Fibroblast of skin of left biceps (primary cell): ENCODE measurements around the gene WDR5.

Experiments used
- DNase-seq, 2 experiments: peaks; one replicate each; pipeline ENCODE4 v3.0.0-alpha.2; 2013; ENCODE audit warnings: low read depth in 2 of 2

The WDR5 gene

DNA sequence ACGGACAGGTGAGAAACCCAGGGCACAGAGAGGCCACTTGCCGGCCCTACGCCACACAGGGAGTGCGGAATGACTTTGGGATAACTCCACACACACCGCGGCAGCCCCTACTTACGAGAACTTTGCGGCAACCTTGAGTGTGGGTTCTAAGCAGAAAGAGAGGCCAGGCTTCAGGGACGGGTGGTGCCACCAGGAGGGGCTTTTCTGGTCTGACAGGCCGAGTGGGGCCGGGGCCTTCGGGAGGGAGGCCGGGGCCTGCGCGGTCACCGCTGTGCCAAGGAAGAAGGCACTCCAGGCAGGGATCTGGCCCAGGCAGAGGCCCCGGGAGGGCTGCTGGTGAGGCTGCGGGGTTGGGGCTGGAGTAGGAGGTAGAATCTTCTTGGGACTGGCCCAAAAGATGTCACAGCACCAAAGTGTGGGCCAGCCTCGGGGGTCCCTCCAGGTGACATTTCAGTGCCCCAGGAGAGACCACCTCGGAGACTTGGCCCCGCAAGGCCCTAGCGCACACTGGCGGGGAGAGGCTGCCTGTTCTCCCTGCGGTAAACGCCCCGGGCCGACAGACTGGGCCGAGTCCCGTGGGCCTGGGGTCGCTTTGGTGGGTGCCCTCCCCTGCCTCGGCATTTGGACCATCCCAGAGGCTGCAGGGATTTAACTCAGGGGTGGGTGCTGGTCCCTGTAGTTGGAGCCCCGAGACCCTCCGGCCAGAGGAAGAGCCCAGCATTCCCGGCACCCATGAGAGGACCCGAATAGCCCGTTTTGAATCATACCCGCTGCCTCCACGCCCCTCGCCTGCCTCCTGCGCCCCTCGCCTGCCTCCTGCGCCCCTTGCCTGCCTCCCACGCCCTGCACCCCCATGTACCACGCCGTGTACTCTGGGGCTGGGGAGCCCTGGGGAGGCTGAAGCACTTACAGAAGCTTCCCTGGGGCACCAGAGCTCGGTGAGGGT lies 37.5 kb downstream of the WDR5 start:
- no peak for DNase-seq

DNA sequence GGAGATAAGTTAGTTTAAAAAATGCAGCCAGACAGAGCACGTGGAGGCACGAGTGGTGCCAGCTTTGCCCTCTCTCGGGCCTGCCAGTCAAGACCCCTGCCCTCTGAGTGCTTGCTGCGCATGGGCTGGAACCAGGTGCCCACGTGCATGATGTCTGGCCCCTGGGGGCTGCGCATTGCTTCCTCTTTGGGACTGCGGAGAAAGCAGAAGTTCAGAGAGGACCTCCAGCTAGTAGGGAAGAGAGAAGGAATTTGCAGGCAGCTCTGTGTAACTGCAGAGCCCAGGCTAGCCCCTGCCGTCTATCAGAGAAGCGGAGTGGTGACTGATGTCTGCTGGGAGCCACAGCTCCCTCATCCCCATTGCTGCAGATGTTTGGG lies 38.2 kb downstream of the WDR5 start:
- no peak for DNase-seq

DNA sequence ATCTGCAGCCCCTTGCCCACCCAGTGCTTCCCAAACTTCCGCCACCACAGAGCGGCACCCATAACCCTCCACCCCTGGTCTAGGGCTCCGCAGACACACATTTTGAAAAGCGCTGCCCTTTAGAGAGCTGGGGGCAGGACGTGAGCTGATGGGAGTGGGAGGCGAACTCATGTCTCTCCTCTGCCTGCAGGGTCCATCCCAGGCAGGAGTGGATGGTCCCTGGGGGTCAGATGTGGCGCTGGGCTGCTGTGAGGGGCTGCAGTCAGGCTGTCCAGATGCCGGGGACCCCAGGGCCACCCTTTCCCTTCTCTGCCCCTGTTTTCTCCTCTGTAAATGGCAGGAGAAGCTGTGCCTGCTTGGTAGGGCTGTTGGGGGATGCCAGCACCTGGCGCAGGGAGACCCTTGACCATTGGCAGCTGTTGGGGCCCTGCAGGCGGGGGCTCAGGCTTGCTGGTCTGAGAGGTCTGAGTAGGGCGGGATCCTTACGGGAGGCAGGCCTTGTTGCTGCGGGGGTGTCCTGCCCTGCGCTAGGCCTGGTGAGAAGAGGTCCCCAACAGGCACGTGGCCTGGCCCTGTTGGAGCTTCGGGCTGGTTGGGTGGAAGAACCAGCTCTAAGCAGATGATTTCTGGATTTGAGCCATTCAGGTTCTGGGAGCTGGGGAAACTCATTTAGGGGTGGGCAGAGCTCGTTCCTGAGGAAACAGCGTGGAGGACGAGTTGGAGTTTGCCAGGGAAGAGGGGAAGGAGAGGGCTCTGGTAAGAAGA lies 38.8 kb downstream of the WDR5 start:
- DNase-seq = no peak

GRCh38 chr9:134175291-134175807 lies 39.5 kb downstream of the WDR5 start:
- no peak for DNase-seq

- no peak for DNase-seq
Observed at GRCh38 chr9:134175808-134176598, 40.1 kb downstream of the WDR5 start.

DNA sequence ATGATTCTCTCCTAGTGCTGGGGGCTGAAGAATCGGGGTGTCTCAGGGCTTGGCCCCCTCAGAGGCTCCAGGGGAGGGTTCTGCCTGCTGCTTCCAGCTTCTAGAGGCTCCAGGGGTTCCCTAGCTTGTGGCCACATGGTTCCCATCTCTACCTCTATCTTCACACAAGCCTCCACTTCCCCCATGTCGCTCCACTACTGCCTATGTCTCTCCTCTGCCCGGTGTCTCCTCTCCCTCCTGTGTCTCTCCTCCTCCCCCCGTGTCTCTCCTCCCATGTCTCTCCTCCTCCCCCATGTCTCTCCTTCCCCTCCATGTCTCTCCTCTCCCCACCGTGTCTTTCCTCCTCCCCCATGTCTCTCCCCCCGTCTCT lies 40.7 kb downstream of the WDR5 start:
- DNase-seq = no peak

DNA sequence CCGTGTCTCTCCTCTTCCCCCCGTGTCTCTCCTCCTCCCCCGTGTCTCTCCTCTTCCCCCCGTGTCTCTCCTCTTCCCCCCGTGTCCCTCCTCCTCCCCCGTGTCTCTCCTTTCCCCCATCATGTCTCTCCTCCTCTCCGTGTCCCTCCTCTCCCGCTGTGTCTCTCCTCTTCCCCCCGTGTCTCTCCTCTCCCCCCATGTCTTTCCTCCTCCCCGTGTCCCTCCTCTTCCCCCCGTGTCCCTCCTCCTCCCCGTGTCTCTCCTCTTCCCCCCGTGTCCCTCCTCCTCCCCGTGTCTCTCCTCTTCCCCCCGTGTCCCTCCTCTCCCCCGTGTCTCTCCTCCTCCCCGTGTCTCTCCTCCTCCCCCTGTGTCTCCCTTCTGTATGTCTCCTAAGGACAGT lies 41.3 kb downstream of the WDR5 start:
- no peak for DNase-seq

DNA sequence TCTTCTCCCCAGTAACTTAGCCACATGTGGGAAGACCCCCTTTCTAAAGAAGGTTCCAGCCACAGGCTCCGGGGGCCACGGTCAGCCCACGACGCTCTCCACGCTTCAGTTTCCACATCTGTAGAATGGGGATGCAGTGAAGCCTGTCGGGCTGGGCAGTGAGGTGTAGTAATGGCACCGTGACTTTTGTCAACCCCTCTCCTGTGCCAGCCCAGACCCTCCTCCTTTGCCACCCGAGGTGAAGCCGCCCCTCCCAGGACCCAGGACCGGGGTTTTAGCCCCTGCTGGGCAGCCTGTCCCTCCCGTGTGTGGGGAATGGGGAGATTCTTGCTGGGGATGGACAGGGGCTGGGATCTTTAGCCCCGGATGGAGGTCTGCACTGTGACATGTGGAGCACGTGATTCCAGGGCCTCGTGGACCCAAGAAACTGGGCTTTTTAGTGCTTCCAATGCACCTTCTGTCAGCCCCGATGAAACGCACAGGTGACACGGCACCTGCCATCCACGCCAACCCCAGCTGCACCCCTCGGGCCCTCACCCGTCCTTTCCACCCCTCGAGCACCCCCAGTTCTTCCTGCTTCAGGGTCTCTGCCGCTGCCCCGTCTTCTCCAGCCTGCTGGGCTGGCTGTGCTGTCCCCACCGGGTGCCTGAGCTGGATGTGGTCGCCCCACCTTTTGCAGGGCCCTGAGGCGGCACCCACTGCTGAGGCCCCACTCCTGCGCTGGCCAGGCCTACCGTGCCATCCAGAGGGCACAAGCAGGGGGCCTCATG lies 41.9 kb downstream of the WDR5 start:
- no peak for DNase-seq

DNA sequence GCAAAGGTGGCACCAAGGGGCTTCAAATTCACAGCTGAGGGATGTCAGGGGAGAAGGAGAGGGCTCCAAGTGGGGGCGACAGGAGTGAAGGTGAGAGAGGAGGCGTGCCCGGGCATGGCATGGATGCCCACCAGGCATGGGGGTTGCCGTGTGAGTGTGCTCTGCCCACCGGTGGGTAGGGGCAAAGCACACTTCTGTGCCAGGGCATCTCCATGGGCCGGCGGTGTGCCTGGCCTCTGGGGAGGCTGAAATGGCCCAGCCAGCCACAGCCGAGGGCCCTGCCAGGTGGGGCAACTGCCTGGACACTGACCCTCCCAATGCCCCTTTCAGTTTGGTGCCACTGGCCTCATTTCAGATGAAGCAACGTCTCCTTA lies 42.5 kb downstream of the WDR5 start:
- DNase-seq = no peak

DNA sequence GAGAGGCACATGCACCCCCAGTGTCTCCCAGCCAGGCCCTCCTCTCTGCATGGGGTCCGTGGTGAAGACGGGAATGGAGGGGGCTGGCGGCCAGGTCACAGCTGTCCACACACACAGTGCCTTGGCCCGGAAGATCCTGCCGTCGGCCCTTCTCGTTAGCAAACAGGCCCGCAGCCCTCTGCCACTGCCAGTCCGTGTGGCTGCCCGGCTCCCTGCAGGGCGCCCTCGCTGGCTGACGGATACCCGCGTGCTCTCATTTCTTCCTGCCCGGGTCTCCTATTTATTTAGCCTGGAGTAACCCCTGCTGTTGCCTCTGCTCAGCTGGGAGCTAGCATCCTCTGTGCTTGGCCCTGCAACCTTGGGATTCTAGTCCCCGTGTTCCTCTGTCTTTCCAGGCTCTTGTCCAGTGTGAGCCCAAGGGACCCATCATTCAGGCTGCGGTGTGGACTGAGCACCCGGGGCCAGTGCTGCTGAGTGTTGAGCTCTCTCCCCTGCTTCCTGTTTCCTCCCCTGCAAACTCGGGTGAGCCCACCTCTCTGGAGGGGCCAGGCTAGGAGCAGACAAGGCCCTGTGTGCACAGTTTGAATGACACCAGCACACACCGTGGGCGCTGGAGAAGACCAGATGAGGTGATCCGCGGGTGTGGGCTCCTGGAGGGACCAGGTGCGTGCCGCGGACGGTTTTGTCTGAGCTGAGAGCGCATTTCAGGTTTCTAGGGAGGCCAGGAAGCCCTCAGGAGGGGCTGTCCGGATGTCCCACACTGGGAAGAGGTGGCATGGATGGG lies 43.1 kb downstream of the WDR5 start:
- DNase-seq = peak in 1 of 2 experiments; percentile 38

DNA sequence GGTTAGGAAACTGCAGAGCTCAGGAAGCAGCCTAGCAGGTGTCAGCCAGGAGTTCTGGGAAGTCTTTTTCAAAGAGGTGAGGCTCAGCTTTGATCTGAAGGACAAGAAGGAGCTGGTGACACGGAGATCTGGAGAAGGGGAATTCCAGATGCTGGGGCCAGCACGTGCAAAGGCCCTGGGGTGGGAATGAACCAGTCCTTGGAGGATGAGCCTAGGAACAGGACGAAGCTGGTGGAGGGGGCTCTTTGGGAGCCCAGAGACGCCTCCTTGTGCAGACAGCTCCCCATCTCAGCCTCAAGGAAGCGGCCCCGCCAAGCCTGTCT lies 43.7 kb downstream of the WDR5 start:
- no peak for DNase-seq

DNA sequence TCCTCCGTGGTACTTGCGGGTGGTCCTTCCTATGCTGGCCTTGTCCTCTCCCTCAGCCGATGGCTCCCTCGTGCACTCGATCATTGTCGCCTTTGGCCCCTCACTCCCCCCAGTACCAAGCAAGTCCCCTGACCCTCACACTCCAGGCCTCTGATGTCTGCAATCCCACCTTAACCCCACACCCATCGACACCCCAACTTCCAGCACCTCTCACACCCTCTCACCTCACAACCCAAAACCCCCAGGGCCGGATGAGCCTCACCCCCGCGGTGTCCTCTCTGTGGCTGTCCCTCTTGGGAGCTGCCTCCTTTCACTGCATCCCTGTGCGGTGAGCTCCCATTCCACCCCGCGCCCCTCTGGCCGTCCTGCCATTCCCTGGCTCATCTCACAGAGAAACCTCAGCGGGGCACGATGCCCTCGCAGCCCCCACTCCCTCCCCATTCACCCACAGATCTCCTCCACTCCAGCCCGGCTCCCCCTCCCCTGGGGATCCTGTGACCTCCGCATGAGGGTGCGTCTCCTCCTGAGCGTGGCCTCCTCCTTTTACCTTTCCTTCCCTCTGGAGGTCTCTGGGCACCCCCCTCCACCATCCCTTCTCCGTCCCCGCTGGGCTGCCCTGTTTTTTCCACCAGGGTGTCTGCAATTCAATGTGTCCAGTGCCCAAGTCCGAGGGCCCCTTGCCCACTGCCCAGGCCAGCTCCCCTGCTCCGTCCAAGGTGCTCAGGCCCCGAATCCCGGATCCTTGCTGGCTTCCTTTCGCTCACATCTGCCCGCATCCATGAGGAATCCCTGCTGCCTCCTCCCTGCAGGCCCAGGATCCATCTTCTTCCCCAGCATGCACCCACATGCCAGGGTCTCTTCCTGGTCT lies 44.3 kb downstream of the WDR5 start:
- no peak for DNase-seq

- DNase-seq = no peak
Observed at GRCh38 chr9:134180786-134181647, 45.1 kb downstream of the WDR5 start.

DNA sequence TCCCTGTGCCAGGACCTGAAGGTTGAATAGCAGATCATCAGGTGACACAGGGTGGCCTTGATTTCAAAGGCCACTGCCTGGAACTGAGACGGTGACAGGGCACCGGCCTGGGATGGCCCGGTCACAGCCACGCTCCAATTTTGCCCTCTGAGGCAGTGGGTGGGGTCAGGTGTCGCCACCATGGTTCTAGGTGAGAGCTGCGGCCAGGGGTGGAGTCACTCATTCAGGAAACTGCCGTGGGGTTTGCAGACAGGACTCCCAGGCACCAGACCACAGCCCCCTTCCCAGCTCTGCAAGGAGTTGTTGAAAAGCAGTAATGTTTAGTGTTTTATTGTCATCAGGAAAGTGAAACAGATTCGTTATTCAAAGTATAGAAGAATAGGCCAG lies 45.8 kb downstream of the WDR5 start:
- DNase-seq = no peak

DNA sequence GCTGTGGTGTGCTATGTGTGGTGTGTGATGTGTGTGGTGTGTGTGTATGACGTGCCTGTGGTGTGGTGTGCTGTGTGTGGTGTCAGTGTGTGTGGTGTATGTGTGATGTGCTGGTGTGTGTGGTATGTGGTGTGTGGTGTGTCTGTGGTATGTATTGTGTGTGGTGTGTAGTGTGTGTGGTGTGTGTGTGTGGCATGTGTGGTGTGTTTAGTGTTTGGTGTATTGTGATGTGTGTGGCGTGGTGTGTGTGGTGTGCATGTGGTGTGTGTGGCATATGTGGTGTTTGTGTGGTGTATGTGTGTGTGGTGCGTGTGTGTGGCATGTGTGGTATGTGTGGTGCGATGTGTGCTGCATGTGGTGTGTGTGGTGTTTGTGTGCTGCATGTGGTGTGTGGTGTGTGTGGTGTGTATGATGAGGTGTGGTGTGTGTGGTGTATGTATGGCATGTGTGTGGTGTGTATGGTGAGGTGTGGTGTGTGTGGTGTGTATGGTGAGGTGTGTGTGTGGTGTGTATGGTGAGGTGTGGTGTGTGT lies 46.7 kb downstream of the WDR5 start:
- no peak for DNase-seq

GRCh38 chr9:134185536-134186011 lies 49.7 kb downstream of the WDR5 start:
- DNase-seq = no peak

DNA sequence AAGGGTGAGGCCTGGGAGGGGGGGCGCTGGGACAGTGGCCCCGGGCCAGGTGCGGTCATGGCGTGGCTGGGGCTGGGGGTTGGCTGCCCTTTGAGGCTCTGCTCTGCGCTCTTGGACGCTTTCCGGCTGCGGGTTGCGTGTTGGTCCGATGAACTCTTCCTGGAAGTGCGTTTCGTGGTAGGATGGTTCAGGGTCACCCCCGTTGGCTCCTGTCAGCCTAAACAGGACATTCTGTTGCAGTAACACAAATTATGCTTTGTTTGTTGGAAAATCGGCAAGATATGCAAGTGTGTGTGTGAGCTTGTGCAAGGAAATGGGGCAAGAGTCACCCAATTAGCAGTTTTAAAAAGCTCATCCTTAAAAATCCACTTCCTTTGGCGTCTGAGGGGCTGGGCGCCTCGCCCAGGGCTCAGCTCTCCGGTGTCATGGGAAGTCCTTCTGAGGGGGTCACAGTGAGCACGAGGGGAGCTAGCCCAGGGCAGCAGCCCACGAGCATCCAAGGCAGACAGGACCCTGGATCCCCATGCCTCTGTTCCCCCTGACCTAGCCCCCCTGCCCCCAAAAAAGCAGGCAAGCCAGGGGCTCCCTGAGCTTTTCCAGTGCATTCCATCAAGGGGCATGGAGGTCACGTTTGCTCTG lies 50.7 kb downstream of the WDR5 start:
- DNase-seq = no peak

DNA sequence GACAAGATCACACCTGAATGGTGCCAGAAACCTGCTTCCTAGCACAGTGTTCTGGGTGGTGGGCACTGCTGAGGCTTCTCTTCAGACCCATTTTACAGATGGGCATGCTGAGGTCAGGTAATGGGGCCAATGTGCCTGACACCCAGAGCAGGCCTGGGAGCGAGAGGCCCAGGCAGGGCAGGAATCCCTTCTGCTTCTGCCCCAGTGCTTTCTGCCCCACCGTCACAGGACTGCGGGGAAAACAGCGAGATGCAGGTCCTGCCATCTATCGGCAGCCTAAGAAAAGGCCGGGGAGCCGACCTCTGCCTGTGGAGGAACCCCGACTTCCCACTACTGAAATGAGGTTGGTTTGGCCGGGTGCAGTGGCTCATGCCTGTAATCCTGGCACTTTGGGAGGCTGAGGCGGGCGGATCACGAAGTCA lies 51.2 kb downstream of the WDR5 start:
- no peak for DNase-seq
